GM18517 (cell line): ENCODE data around the gene C1S.
"Not testable (repeated sequence)": the region's sequence is repeated elsewhere in the genome, so short reads cannot be mapped to it uniquely, and the experiment has no call there.

Source experiments
- ATAC-seq: cut with Tn5 transposase; IDR thresholded peaks from one replicate; pipeline ENCODE4 v1.9.1; 2021; ENCODE audit warnings: mild to moderate bottlenecking, moderate library complexity; ENCODE audit not compliant: unreplicated experiment

C1S gene

DNA sequence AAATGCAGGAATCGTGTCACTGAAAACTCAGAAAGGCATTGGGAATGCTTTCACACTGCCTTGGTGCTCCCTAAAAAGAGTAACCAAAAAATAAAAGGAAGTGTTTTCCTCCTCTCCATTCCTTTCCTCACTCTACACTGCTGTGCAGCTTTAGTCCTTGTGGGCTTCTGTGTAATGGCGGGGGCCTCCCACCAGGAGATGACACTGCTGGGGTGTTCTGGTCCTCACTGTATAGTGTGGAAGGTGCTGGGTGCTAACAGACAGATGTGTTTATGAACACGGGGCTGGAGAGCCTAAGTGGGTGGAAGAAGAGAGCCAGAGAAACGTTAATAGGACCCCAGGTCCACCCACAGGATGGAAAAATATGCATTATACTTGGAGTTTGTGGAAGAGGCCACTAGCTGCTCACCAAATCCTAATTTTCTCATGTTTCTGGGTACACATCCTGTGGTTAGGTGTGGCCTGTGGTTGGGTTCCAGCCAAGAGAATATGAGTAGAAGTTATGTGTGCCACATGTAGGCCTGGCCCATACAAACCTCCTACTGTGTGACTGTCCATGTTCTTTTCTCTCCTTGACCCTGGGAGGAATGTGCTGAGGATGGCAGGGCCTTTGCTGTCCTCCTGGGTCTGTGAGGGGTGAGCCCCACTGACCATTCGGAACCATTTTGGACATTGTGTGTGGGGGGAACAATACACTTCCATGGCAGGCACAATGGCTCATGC is 14.0 kb upstream of the C1S start:
- no peak for ATAC-seq

DNA sequence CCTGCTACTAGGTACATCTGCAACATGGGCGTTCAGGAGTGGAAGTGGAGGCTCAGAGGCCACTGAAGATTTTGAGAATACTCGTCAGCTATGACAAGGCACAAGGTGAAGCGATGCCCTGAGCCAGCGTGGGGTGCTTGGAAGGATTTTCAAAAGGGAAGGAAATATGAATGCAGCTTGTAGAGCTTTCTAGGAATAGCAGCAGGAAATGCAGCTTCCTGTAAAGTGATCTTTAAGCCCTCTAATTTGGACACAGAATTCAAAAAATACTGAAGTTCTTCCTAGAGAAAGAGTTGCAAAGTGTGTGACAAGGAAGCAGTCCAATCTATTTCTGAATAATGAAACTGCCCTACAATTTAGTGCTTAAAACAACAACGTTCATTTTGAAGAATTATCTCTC is 13.2 kb upstream of the C1S start:
- ATAC-seq: no peak

DNA sequence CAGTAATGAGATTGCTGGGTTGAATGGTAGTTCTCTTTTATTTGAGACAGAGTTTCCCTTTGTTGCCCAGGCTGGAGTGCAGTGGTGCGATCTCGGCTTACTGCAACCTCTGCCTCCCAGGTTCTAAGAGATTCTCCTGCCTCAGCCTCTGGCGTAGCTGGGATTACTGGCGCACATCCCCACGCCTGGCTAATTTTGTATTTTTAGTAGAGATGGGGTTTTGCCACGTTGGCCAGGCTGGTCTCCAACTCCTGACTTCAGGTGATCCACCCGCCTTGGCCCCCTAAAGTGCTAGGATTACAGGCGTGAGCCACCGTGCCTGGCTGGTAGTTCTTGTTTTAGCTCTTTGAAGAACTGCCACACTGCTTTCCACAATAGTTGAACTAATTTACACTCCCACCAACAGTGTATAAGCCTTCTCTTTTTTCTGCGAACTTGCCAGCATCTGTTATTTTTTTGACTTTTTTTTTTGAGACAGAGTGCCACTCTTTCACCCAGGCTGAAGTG is 11.0 kb upstream of the C1S start:
- ATAC-seq: not testable (repeated sequence)

DNA sequence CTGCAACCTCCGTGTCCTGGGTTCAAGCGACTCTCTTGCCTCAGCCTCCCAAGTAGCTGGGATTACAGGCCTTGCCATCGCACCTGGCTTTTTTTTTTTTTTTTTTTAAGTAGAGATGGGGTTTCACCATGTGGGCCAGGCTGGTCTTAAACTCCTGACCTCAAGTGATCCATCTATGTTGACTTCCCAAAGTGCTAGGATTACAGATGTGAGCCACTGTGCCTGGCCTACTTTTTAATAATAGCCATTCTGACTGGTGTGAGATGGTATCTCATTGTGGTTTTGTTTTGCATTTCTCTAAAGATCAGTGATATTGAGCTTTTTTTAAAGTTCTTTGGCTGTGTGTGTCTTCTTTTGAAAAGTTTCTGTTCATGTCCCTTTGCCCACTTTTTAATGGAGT is 10.5 kb upstream of the C1S start:
- not testable (repeated sequence) for ATAC-seq

DNA sequence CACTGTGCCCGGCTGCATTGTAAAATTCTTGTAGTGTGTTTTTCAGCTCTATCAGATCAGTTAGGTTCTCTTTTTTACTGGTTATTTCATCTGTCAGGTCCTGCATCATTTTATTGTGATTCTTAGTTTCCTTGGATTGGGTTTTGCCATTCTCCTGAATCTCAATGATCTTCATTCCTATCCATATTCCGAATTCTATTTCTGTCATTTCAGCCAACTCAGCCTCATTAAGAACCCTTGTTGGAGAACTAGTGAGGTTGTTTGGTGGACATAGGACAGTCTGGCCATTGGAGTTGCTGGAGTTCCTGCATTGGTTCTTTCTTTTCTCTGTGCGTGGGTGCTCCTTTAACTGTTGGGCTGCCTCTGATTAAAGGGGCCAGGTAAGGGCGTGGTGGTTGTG is 5.6 kb upstream of the C1S start:
- ATAC-seq: no peak

GRCh38 chr12:7055736-7056135 is 4.8 kb upstream of the C1S start:
- not testable (repeated sequence) for ATAC-seq

- ATAC-seq: no peak
Measured at GRCh38 chr12:7058163-7058845, 2.2 kb upstream of the C1S start.

DNA sequence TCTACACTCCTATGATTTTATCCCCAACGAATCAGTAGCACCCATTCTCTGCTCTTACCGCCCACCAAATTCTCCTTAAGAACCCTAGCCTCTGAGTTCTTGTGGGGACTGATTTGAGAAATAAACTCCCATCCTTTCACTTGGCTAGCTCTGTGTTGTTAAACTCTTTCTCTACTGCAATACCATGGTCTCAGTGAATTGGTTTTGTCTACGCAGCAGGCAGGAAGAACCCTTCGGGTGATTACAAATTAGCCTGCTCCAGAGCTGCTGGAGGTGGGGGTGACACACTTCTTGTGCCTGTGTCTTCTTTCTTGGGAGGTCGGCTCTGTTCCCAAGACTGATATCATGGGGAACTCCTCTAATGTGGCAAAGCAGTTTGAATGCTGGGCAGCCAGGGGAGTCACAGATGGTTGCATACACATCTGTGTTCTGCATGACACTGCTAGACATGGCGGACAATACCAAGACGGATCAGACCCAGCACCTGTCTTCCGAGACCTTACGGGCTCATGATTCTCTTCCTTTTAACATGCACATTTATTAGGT is 1.6 kb upstream of the C1S start:
- ATAC-seq: no peak

- no peak for ATAC-seq
Measured at GRCh38 chr12:7059780-7060179, 738 bp upstream of the C1S start.

- no peak for ATAC-seq
Measured at GRCh38 chr12:7061138-7061537, 620 bp downstream of the C1S start.

DNA sequence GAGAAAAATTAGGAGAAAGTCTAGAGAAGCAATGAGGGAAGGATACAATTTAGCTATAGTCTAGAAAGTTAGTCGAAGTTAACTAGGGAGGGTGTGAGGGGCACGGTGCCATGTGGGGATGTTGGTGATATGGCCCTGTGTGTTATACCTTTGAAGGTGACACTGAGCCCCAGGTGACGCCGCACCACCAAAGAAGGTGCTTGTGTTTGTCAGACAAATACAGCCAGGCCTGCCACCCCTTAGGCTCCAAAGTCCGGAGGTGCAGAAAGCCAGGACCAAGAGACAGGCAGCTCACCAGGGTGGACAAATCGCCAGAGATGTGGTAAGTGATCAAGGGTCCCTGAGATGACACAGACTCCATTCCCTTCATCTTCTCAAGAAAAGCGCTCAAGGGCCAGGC is 1.1 kb downstream of the C1S start:
- ATAC-seq: no peak

- no peak for ATAC-seq
Measured at GRCh38 chr12:7064516-7064915, 4.0 kb downstream of the C1S start.

- ATAC-seq: no peak
Measured at GRCh38 chr12:7065073-7065623, 4.6 kb downstream of the C1S start.

DNA sequence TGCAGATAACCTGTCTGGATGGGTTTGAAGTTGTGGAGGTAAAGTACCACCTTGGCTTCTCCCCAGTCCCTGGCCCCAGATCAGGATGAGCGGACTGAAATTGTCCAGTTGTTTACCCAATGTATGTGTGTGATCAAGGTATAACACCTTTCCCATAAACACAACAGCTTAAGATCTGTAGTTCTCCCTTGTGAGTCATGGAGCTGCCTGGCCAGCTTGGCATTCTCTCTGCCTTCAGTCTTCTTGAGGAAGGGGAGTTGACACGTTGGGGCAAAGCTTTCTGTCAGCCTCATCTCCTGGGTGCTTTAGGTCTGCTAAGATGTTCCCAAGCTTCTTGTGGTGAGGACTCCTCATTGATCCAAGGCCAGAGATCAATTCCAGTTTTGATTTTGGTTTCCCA is 6.1 kb downstream of the C1S start:
- no peak for ATAC-seq

DNA sequence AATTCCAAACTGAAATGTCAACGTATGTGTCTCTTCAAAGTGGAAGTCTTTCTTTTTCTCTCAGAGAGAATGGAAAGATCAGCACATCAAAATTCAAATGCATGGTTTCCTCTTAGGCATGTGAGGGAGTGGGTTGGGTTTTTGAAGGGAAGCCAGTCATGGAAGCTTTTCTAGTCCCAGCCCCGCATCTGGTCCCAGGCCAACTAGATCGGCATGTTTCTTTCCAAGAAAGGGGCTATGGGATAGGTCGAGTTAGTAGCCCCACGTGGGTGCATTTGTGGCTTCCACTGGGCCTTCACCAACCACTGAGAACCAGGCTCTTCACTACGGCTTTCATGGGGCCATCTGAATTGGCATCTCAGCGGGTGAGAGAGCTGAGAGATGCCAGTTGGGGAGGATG is 6.6 kb downstream of the C1S start:
- ATAC-seq: no peak

GRCh38 chr12:7068240-7068993 is 7.9 kb downstream of the C1S start:
- no peak for ATAC-seq

DNA sequence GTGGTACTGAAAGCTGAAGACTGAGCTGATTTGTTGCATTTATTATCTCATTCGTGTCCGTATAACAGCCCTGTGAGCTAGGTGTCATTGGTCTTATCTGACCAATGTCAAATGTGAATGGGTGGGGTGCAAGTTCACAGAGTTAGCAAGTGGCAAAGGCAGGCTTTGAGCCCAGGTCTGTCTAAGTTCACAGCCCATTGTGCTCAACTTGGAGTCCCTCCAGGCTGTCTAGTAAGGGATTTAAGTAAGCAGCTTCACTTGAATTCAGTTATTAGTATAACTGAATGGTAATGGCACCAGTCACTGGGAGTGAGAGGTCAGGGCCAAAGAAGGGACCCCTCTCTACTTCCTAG is 8.5 kb downstream of the C1S start:
- no peak for ATAC-seq

DNA sequence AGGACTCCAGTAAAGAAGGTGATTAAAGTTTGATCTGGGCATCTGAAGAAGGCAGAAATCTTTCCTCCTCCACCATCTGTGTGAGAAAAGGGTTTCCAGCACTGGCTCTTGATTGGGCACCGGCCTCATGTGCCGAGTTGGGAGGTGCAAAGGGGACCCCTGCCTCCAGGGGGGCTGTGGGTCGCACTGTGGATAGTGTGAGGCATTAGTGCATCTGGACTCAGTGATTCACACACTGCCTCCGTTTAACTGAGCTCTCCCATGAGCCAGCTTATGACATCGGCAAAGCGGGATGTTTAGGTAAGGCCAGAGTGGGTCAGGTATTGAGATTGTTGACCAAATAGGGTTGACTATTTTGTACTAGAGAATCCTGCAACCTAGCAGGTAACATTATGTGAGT is 8.9 kb downstream of the C1S start:
- ATAC-seq: no peak

- ATAC-seq: no peak
Measured at GRCh38 chr12:7072035-7072434, 11.5 kb downstream of the C1S start.

GRCh38 chr12:7072554-7072953 is 12.0 kb downstream of the C1S start:
- no peak for ATAC-seq

DNA sequence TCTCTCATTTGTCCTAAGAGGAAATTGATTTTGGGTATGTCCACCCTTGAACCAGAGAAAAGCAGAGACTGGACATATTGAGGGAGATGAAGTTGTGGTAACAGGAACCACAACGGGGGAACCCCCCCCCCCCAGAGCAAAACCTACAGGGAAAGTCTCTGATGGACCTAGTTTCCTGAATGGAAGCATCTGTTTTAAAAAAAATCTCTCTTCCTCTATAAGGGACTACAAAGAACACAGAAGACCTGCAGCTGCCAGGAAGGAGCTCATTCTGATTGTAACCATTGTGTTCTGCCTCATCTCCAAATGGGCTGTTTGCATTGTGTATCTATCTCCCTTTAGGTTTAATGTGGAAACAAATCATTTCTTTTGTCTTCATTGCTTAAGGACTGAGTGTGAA is 13.4 kb downstream of the C1S start:
- ATAC-seq: no peak
